Heart right ventricle (tissue), 16 donors: Measurements from ENCODE around the gene MTA3. TPM values are rescaled to one million over a fixed set of nuclear protein-coding genes. Genes with fewer than 3 reads are reported as not detected.

Source experiments
- ATAC-seq, 8 donors: fragments of 200-7000 bp; cut with Tn5 transposase; one replicate each; pipeline ENCODE4 v1.9.1; 2020; ENCODE audit warnings: mild to moderate bottlenecking in 8 of 8, moderate library complexity in 8 of 8, moderate number of reproducible peaks in 1 of 8
- DNase-seq, 2 donors: peaks; one replicate each; pipeline ENCODE4 v3.0.0-alpha.2; 2020
- H3K27ac ChIP-seq, 10 donors: fragments of 200-600 bp; sonication (generic) in 2 of 10; one replicate each; pipeline versions ENCODE4 v1.5.0 to v1.8.0; 2020 to 2022; ENCODE audit warnings: mild to moderate bottlenecking in 3 of 10
- H3K27me3 ChIP-seq, 7 donors: fragments of 200-600 bp; one replicate each; pipeline ENCODE4 v1.8.0; 2021 to 2022; ENCODE audit warnings: mild to moderate bottlenecking in 2 of 7
- H3K36me3 ChIP-seq, 9 donors: fragments of 200-600 bp; sonication (generic) in 1 of 9; one replicate each; pipeline versions ENCODE4 v1.5.0 to v1.8.0; 2020 to 2022; ENCODE audit warnings: mild to moderate bottlenecking in 2 of 9
- H3K4me1 ChIP-seq, 9 donors: fragments of 200-600 bp; sonication (generic) in 1 of 9; one replicate each; pipeline versions ENCODE4 v1.5.0 to v1.8.0; 2020 to 2022; ENCODE audit warnings: mild to moderate bottlenecking in 4 of 9
- H3K4me3 ChIP-seq, 10 donors: fragments of 200-600 bp; sonication (generic) in 2 of 10; one replicate each; pipeline versions ENCODE4 v1.5.0 to v1.8.0; 2020 to 2022; ENCODE audit warnings: mild to moderate bottlenecking in 7 of 10, moderate library complexity in 2 of 10
- H3K9me3 ChIP-seq, 11 donors: fragments of 200-600 bp in 10 of 11; sonication (generic) in 2 of 11; one replicate each; pipeline versions ENCODE4 v1.5.0 to v1.8.0; 2013 to 2022; ENCODE audit warnings: mild to moderate bottlenecking in 2 of 11, control low read depth in 1 of 11, moderate library complexity in 1 of 11
- WGBS, 2 donors: extraction: QIAGEN DNeasy Blood & Tissue Kit; methylation state at CpG; one replicate each; pipeline ENCODE4 v1.1.7; 2013; ENCODE audit warnings: inconsistent platforms in 1 of 2; 5-methylcytosine and 5-hydroxymethylcytosine counted together
- intact Hi-C, 10 donors: fragments of 100-400 bp; cut with DNase I; formaldehyde crosslinking; loops; one replicate each; pipeline versions ENCODE4 v1.11.1 to v1.14.2; 2022
- polyA plus RNA-seq, 2 donors: library from polyadenylated mRNA; stranded (reverse); fragments of 200-250 nt; gene quantifications; one replicate each; pipeline ENCODE4 v1.2.3, GENCODE V29; 2013
- total RNA-seq, 10 donors: library from RNA; stranded (reverse); fragmentation: NEBNext Ultra II Directional in 3 of 10; extraction: Animal tissue kit (Norgen Biotek cat#: 25700) in 3 of 10; gene quantifications; one replicate each; pipeline versions ENCODE4 v1.2.1 to v1.2.4, GENCODE V29; 2021 to 2023
- TF ChIP-seq, protein P1 (sequence below), 9 donors: fragments of 200-600 bp; sonication (generic) in 2 of 9; IDR thresholded peaks; one replicate each; pipeline versions ENCODE4 v1.5.0 to v1.8.0; 2021 to 2022; ENCODE audit warnings: antibody characterized with exemption in 9 of 9, mild to moderate bottlenecking in 5 of 9, moderate library complexity in 1 of 9
- donor health status: Arrhythmogenic right ventricular cardiomyopathy.
- donor health status: ischemic (EF 13 %, LVEDD 7.1; RV severe dilation, severe dysfunction).
- donor health status: healthy with polysubstance abuse.
- donor health status: DM: no; HTN: yes; CAD: no.
- donor health status: DM: no; HTN: no; CAD: no.
- donor health status: ischemic (EF 25% LVEDD 6.9; RV normal size, moderate dysfunction).
- donor health status: ischemic (EF 25% LVEDD 5.7; RV mildly dilated, moderate dysfunction).
- donor health status: healthy.
- donor health status: DM: yes; HTN: yes; CAD: no.
- donor health status: Ischemic cardiomyopathy.
- donor health status: ischemic (EF 35%, LVEDD 5.7; RV mildly dilated, moderate dysfunction).
- donor health status: nonischemic (EF 11% LVEDD 7.7; RV severe dilation, severe dysfunction).
- donor health status: DM: yes; HTN: yes; CAD: no.
- donor health status: PGD.
- donor health status: ischemic (EF 29% LVEDD 5.4; RV normal size, mild dysfunction).
- donor health status: nonischemic (EF 23%, LVEDD 6.1; RV moderate dilation, normal function).

Gene MTA3
- total and polyA plus RNA-seq, 12 donors: 11.2 to 29.4 (median 21.9) TPM

GRCh38 chr2:42714686-42715085 lies 146.3 kb downstream of the MTA3 start:
- Histone ChIP-seq H3K9me3 (no peaks in the 10 kb centered on the region), H3K27me3 (no peaks in the 10 kb centered on the region), H3K27ac (no peak overlapping the region), H3K4me1 (no peaks in the 10 kb centered on the region), H3K36me3 (peaks cover 0 to 16% (median 0%) of the 10 kb centered on the region in 9 donors), H3K4me3 (no peak overlapping the region)
- TF ChIP-seq, protein P1, sequence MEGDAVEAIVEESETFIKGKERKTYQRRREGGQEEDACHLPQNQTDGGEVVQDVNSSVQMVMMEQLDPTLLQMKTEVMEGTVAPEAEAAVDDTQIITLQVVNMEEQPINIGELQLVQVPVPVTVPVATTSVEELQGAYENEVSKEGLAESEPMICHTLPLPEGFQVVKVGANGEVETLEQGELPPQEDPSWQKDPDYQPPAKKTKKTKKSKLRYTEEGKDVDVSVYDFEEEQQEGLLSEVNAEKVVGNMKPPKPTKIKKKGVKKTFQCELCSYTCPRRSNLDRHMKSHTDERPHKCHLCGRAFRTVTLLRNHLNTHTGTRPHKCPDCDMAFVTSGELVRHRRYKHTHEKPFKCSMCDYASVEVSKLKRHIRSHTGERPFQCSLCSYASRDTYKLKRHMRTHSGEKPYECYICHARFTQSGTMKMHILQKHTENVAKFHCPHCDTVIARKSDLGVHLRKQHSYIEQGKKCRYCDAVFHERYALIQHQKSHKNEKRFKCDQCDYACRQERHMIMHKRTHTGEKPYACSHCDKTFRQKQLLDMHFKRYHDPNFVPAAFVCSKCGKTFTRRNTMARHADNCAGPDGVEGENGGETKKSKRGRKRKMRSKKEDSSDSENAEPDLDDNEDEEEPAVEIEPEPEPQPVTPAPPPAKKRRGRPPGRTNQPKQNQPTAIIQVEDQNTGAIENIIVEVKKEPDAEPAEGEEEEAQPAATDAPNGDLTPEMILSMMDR (IDR thresholded peaks at IDR 0.05): no peak
- WGBS, 2 donors: 93 to 96% methylated on average over 7 of the region's 7 CpGs
- DNase-seq: no peak
- ATAC-seq: no peak
- intact Hi-C loops: no loop called here

- Histone ChIP-seq H3K27me3 (no peaks in the 10 kb centered on the region), H3K27ac (peak overlapping the region in 1 of 10 donors; percentile 1), H3K9me3 (no peaks in the 10 kb centered on the region), H3K36me3 (peaks cover 0 to 20% (median 0%) of the 10 kb centered on the region in 9 donors), H3K4me1 (peaks cover 0 to 24% (median 10%) of the 10 kb centered on the region in 9 donors), H3K4me3 (no peak overlapping the region)
- ATAC-seq (no peak), DNase-seq (no peak)
- TF ChIP-seq, protein P1 (IDR thresholded peaks at IDR 0.05): no peak
- intact Hi-C loops: no loop called here
- 76 to 86% methylated on average over 2 of the region's 2 CpGs for WGBS, 2 donors
Measured at GRCh38 chr2:42721898-42722297, 153.5 kb downstream of the MTA3 start.

DNA sequence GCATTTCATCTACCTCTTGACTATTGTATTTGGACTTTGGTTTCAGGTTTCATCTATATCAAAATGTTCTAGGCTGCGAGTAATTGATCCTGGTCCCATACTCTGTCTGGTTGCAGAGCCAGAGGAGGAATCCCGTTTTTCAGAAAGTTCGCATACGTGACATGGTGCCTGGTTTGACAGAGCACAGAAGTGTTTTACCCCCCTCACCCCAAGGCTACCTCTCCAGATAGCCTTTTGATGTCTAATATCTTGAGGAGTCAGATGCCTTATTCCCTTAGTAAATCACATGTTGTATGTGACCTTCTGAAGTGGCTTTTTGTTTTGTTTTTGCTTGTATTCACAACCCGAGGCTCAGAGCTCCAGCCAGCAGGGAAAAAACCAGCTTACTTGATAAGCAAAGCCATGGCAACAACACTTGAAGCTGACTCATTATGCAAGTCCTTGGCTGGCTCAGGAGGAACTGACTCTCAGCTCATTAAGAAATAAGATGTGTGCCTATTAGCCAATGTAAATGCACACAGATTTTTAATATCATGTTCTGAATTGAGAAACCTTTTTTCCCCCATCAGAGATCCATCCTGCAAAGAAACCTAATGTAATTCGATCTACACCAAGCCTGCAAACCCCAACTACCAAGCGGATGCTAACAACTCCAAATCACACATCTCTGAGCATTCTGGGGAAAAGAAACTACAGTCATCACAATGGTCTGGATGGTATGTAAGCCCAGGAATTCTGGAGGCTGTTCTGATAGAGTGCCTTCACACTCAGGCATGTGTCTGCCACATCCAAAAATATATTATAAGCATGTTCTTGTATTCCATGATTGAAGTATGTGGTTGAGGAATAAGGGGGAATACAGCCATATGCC lies 154.1 kb downstream of the MTA3 start:
- peak overlapping the region in 2 of 10 donors; percentile 2 to 16 for H3K4me3 ChIP-seq
- H3K27me3 ChIP-seq: no peaks in the 10 kb centered on the region
- peaks cover 0 to 24% (median 10%) of the 10 kb centered on the region in 9 donors for H3K4me1 ChIP-seq
- no peaks in the 10 kb centered on the region for H3K9me3 ChIP-seq
- H3K36me3 ChIP-seq: peaks cover 0 to 23% (median 0%) of the 10 kb centered on the region in 9 donors
- 61 to 68% methylated on average over 7 of the region's 7 CpGs for WGBS, 2 donors
- H3K27ac ChIP-seq: peak overlapping the region in 1 of 10 donors; percentile 1
- TF ChIP-seq, protein P1 (IDR thresholded peaks at IDR 0.05): no peak
- intact Hi-C loops: no loop called here
- DNase-seq (peak in 1 of 2 donors; percentile 15), ATAC-seq (peak in 6 of 8 donors; percentile 70 to 96 (median 80))

DNA sequence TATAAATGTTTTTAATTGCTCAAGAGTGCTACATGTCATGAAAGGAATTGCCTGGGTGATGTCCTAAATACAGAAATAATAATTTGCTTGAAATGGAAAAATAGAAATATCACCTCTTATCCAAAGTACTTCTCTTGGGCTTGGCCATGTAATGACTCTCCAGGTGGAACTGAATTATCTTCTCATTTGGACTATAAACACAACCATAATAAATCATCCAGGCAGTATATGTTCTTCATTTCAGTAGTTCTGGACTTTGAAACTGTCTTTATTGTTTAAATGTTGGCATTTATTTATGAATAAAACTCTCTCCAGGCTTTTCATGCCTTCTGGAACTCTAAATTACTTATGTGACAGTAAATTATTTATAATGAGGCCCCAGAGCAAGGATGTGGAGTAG lies 155.0 kb downstream of the MTA3 start:
- Histone ChIP-seq H3K4me1 (peaks cover 0 to 24% (median 10%) of the 10 kb centered on the region in 9 donors), H3K36me3 (peaks cover 0 to 23% (median 0%) of the 10 kb centered on the region in 9 donors), H3K4me3 (no peak overlapping the region), H3K27me3 (no peaks in the 10 kb centered on the region), H3K9me3 (no peaks in the 10 kb centered on the region), H3K27ac (no peak overlapping the region)
- ATAC-seq: no peak
- intact Hi-C loops: no loop called here
- TF ChIP-seq, protein P1 (IDR thresholded peaks at IDR 0.05): no peak
- DNase-seq: no peak
